ENCODE data around the gene NMNAT2. TPM values are rescaled to one million over a fixed set of nuclear protein-coding genes. Genes with fewer than 3 reads are reported as not detected.
A peak's percentile ranks its signal among the peaks of the same experiment; 100 is the strongest.

The NMNAT2 gene
- total RNA-seq, 1 experiment from 2014 or later = 0.39 TPM

DNA sequence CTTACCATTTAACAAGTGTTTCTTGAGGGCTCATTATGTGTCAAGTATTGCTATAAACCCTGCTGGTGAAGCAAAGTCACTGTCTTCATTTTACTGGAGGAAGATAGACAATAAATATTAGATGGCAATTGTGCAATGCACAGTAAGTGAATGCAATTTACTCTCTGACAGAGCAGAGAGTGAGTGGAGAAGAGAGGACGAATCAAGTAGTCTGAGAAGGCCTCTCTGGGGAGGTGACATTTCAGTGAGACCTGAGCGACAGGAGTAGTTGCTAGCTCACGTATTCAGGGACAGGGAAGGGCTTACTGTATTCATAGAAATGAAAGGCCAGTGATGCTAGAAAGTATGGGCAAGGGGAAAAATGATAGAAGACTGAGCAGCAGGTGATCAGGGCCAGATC is 1.2 kb upstream of the NMNAT2 start:
- ATAC-seq (no peak), DNase-seq (ENCODE audit: low read depth, low spot score) (no peak)
- ChIA-PET POLR2A (no interaction called here), CTCF (no interaction called here)
- in situ Hi-C loops (cut with HindIII; ENCODE audit: low pct_unique_long_range_greater_than_20kb, low sequenced_read_pairs) = no loop called here
- no peak for TF ChIP-seq TCF7L2 (IDR thresholded peaks at IDR 0.05; ENCODE audit: low read depth, low read length)
- no peak for TF ChIP-seq SIN3A (IDR thresholded peaks at IDR 0.05; ENCODE audit: borderline replicate concordance, insufficient read depth, low read depth, low read length)
- TF ChIP-seq, protein P1, sequence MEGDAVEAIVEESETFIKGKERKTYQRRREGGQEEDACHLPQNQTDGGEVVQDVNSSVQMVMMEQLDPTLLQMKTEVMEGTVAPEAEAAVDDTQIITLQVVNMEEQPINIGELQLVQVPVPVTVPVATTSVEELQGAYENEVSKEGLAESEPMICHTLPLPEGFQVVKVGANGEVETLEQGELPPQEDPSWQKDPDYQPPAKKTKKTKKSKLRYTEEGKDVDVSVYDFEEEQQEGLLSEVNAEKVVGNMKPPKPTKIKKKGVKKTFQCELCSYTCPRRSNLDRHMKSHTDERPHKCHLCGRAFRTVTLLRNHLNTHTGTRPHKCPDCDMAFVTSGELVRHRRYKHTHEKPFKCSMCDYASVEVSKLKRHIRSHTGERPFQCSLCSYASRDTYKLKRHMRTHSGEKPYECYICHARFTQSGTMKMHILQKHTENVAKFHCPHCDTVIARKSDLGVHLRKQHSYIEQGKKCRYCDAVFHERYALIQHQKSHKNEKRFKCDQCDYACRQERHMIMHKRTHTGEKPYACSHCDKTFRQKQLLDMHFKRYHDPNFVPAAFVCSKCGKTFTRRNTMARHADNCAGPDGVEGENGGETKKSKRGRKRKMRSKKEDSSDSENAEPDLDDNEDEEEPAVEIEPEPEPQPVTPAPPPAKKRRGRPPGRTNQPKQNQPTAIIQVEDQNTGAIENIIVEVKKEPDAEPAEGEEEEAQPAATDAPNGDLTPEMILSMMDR (IDR thresholded peaks at IDR 0.05) = no peak
- no TSS peak for BruUV-seq (replicated peaks)
- Histone ChIP-seq H3K27me3 (ENCODE audit: control insufficient read depth, insufficient read depth, low read length) (peaks cover 28% of the 10 kb centered on the region), H3K27ac (ENCODE audit: low read length) (no peak overlapping the region), H3K4me3 (ENCODE audit: low read depth in 2 of 2, low read length in 2 of 2) (no peak overlapping the region), H3K9me3 (ENCODE audit: control insufficient read depth, insufficient read depth, low read depth, low read length) (no peaks in the 10 kb centered on the region), H3K36me3 (ENCODE audit: control insufficient read depth, insufficient read depth, low read length) (no peaks in the 10 kb centered on the region), H3K4me1 (ENCODE audit: control insufficient read depth, insufficient read depth, low read length) (peaks cover 13% of the 10 kb centered on the region)
- intact Hi-C loops (cut with micrococcal nuclease; ENCODE audit: unreplicated experiment) = no loop called here

DNA sequence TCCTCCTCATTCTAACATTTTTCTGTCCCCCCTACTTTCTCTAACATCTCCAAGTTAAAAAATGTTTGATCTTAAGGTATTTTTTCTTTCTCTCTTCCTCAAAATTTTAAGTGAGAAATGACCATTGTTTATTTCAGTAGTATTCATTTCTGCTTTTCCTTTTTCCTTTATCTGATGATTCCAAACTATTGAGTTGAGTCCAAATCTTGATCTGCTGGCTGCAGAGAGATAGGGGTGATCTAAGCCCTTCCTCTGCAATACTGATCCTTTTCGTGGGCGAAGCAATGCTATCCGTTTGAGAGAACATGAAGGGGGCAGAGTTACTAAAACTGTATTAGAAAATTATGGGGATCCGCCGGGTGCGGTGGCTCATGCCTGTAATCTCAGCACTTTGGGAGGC is 516 bp upstream of the NMNAT2 start:
- BruUV-seq (replicated peaks) = no TSS peak
- TF ChIP-seq SIN3A (IDR thresholded peaks at IDR 0.05; ENCODE audit: borderline replicate concordance, insufficient read depth, low read depth, low read length) (no peak), POLR2AphosphoS5 (IDR thresholded peaks at IDR 0.05; ENCODE audit: low read depth, low read length) (no peak), TCF7L2 (IDR thresholded peaks at IDR 0.05; ENCODE audit: low read depth, low read length) (no peak)
- TF ChIP-seq, protein P1 (IDR thresholded peaks at IDR 0.05) = no peak
- TF ChIP-seq, protein P2, sequence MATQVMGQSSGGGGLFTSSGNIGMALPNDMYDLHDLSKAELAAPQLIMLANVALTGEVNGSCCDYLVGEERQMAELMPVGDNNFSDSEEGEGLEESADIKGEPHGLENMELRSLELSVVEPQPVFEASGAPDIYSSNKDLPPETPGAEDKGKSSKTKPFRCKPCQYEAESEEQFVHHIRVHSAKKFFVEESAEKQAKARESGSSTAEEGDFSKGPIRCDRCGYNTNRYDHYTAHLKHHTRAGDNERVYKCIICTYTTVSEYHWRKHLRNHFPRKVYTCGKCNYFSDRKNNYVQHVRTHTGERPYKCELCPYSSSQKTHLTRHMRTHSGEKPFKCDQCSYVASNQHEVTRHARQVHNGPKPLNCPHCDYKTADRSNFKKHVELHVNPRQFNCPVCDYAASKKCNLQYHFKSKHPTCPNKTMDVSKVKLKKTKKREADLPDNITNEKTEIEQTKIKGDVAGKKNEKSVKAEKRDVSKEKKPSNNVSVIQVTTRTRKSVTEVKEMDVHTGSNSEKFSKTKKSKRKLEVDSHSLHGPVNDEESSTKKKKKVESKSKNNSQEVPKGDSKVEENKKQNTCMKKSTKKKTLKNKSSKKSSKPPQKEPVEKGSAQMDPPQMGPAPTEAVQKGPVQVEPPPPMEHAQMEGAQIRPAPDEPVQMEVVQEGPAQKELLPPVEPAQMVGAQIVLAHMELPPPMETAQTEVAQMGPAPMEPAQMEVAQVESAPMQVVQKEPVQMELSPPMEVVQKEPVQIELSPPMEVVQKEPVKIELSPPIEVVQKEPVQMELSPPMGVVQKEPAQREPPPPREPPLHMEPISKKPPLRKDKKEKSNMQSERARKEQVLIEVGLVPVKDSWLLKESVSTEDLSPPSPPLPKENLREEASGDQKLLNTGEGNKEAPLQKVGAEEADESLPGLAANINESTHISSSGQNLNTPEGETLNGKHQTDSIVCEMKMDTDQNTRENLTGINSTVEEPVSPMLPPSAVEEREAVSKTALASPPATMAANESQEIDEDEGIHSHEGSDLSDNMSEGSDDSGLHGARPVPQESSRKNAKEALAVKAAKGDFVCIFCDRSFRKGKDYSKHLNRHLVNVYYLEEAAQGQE (IDR thresholded peaks at IDR 0.05; ENCODE audit: insufficient read depth in 1 of 2, low read depth in 2 of 2, low read length in 1 of 2) = no peak
- in situ Hi-C loops (cut with HindIII; ENCODE audit: low pct_unique_long_range_greater_than_20kb, low sequenced_read_pairs) = no loop called here
- H3K36me3 ChIP-seq (ENCODE audit: control insufficient read depth, insufficient read depth, low read length) = no peaks in the 10 kb centered on the region
- H3K9me3 ChIP-seq (ENCODE audit: control insufficient read depth, insufficient read depth, low read depth, low read length) = no peaks in the 10 kb centered on the region
- ChIA-PET POLR2A (no interaction called here), CTCF (no interaction called here)
- peaks cover 28% of the 10 kb centered on the region for H3K27me3 ChIP-seq (ENCODE audit: control insufficient read depth, insufficient read depth, low read length)
- no peak overlapping the region for H3K27ac ChIP-seq (ENCODE audit: low read length)
- ATAC-seq (no peak), DNase-seq (ENCODE audit: low read depth, low spot score) (no peak)
- intact Hi-C loops (cut with micrococcal nuclease; ENCODE audit: unreplicated experiment) = no loop called here
- H3K4me1 ChIP-seq (ENCODE audit: control insufficient read depth, insufficient read depth, low read length) = peaks cover 13% of the 10 kb centered on the region
- peak overlapping the region in 1 of 2 experiments; percentile 62; a peak in 1 of 4 replicates for H3K4me3 ChIP-seq (ENCODE audit: low read depth in 2 of 2, low read length in 2 of 2)

Data from Panc1 (cell line).